Natural killer cell (primary cell): ENCODE data around the gene DNAJB7. TPM values are rescaled to one million over a fixed set of nuclear protein-coding genes. Genes with fewer than 3 reads are reported as not detected.

Source experiments
- ATAC-seq, 3 donors: fragments of 150-1000 bp in 2 of 3; fragments of 200-7000 bp in 1 of 3; cut with Tn5 transposase; 1 replicate in 1 of 3; 2 replicates in 2 of 3; pipeline ENCODE4 v1.10.0; 2021; ENCODE audit warnings: mild to moderate bottlenecking in 2 of 3, moderate library complexity in 2 of 3
- DNase-seq, 2 donors: peaks; one replicate each; pipeline versions ENCODE4 v3.0.0 to v3.0.0-alpha.2; 2013 to 2021; ENCODE audit warnings: mixed read lengths in 1 of 2
- H3K27ac ChIP-seq: one replicate; pipeline ENCODE4 v1.5.1; 2013; ENCODE audit warnings: mild to moderate bottlenecking, low read length
- H3K27me3 ChIP-seq: one replicate; pipeline ENCODE4 v1.6.1; 2013; ENCODE audit warnings: low read length; ENCODE audit not compliant: control insufficient read depth, insufficient read depth
- H3K36me3 ChIP-seq: one replicate; pipeline ENCODE4 v1.6.1; 2013; ENCODE audit warnings: low read length; ENCODE audit not compliant: control insufficient read depth, insufficient read depth
- H3K4me1 ChIP-seq: one replicate; pipeline ENCODE4 v1.6.1; 2013; ENCODE audit warnings: low read length; ENCODE audit not compliant: control insufficient read depth, insufficient read depth
- H3K4me3 ChIP-seq: one replicate; pipeline ENCODE4 v1.5.1; 2013; ENCODE audit warnings: low read length
- H3K9me3 ChIP-seq: one replicate; pipeline ENCODE4 v1.6.1; 2013; ENCODE audit warnings: low read length; ENCODE audit not compliant: control insufficient read depth, insufficient read depth
- H3K27ac Mint-ChIP-seq, 2 donors: one replicate each; pipeline ENCODE4 v1.8.0; 2022; ENCODE audit warnings: mild to moderate bottlenecking in 2 of 2, mixed read lengths in 2 of 2, moderate library complexity in 1 of 2
- H3K27me3 Mint-ChIP-seq, 2 donors: one replicate each; pipeline ENCODE4 v1.8.0; 2022; ENCODE audit warnings: low read depth in 2 of 2, mixed read lengths in 2 of 2
- H3K36me3 Mint-ChIP-seq: one replicate; pipeline ENCODE4 v1.8.0; 2022; ENCODE audit warnings: mixed read lengths
- H3K4me1 Mint-ChIP-seq, 2 donors: one replicate each; pipeline ENCODE4 v1.8.0; 2022; ENCODE audit warnings: mixed read lengths in 2 of 2
- H3K4me3 Mint-ChIP-seq: one replicate; pipeline ENCODE4 v1.8.0; 2022; ENCODE audit warnings: mild to moderate bottlenecking, moderate library complexity, mixed read lengths
- H3K9me3 Mint-ChIP-seq, 2 donors: one replicate each; pipeline ENCODE4 v1.8.0; 2022; ENCODE audit warnings: mixed read lengths in 2 of 2
- CTCF ChIP-seq: fragments of 200-600 bp; IDR thresholded peaks from one replicate; pipeline ENCODE4 v1.8.0; 2022; ENCODE audit warnings: antibody characterized with exemption
- WGBS: methylation state at CpG from one replicate; pipeline ENCODE4 v1.1.7; 2013; ENCODE audit warnings: missing lambda C conversion rate; ENCODE audit not compliant: insufficient coverage; 5-methylcytosine and 5-hydroxymethylcytosine counted together
- intact Hi-C: fragments of 100-400 bp; cut with micrococcal nuclease; formaldehyde crosslinking; loops from one replicate; pipeline ENCODE4 v1.14.2; 2022
- total RNA-seq, 4 donors: library from RNA; stranded (reverse); fragments of 120-200 nt in 1 of 4; gene quantifications; one replicate each; pipeline versions ENCODE4 v1.2.3 to v1.2.4, GENCODE V29; 2013 to 2022

The DNAJB7 gene
- total RNA-seq, 3 donors from 2014 or later (not counting 1 experiment from before 2014, with no cell fraction given): not detected

GRCh38 chr22:40894417-40894816 is 32.5 kb upstream of the DNAJB7 start:
- no peak for DNase-seq
- Histone ChIP-seq H3K36me3 (peaks cover 2% of the 10 kb centered on the region), H3K9me3 (no peaks in the 10 kb centered on the region), H3K27ac (no peak overlapping the region), H3K4me1 (no peaks in the 10 kb centered on the region), H3K4me3 (no peak overlapping the region), H3K27me3 (no peaks in the 10 kb centered on the region)
- no peak overlapping the region for H3K4me3 Mint-ChIP-seq
- no peaks in the 10 kb centered on the region for H3K9me3 Mint-ChIP-seq
- no peaks in the 10 kb centered on the region for H3K27me3 Mint-ChIP-seq
- peaks cover 5 to 7% of the 10 kb centered on the region in 2 donors for H3K4me1 Mint-ChIP-seq
- TF ChIP-seq CTCF: no peak
- no peak for ATAC-seq
- intact Hi-C loops: no loop called here
- H3K36me3 Mint-ChIP-seq: peaks cover 1% of the 10 kb centered on the region
- no peak overlapping the region for H3K27ac Mint-ChIP-seq
- 99% methylated on average over 4 of the region's 4 CpGs for WGBS

GRCh38 chr22:40890881-40891280 is 29.0 kb upstream of the DNAJB7 start:
- WGBS: 100% methylated on average over 2 of the region's 3 CpGs
- H3K27me3 Mint-ChIP-seq: no peaks in the 10 kb centered on the region
- H3K27ac Mint-ChIP-seq: no peak overlapping the region
- no peaks in the 10 kb centered on the region for H3K9me3 Mint-ChIP-seq
- DNase-seq: no peak
- Histone ChIP-seq H3K4me1 (no peaks in the 10 kb centered on the region), H3K27ac (no peak overlapping the region), H3K36me3 (peaks cover 29% of the 10 kb centered on the region), H3K9me3 (no peaks in the 10 kb centered on the region), H3K4me3 (no peak overlapping the region), H3K27me3 (no peaks in the 10 kb centered on the region)
- peaks cover 16% of the 10 kb centered on the region for H3K36me3 Mint-ChIP-seq
- TF ChIP-seq CTCF: no peak
- no peaks in the 10 kb centered on the region for H3K4me1 Mint-ChIP-seq
- ATAC-seq: no peak
- intact Hi-C loops: no loop called here
- H3K4me3 Mint-ChIP-seq: no peak overlapping the region

- DNase-seq (no peak), ATAC-seq (no peak)
- Histone ChIP-seq H3K4me1 (no peaks in the 10 kb centered on the region), H3K27ac (no peak overlapping the region), H3K36me3 (peaks cover 29% of the 10 kb centered on the region), H3K4me3 (no peak overlapping the region), H3K9me3 (no peaks in the 10 kb centered on the region), H3K27me3 (no peaks in the 10 kb centered on the region)
- H3K4me3 Mint-ChIP-seq: no peak overlapping the region
- H3K4me1 Mint-ChIP-seq: no peaks in the 10 kb centered on the region
- H3K9me3 Mint-ChIP-seq: no peaks in the 10 kb centered on the region
- peaks cover 16% of the 10 kb centered on the region for H3K36me3 Mint-ChIP-seq
- H3K27me3 Mint-ChIP-seq: no peaks in the 10 kb centered on the region
- H3K27ac Mint-ChIP-seq: no peak overlapping the region
- intact Hi-C loops: no loop called here
- TF ChIP-seq CTCF: no peak
Measured at GRCh38 chr22:40889116-40889515, 27.2 kb upstream of the DNAJB7 start.

GRCh38 chr22:40878922-40879321 is 17.0 kb upstream of the DNAJB7 start:
- Mint-ChIP-seq H3K4me1 (no peaks in the 10 kb centered on the region), H3K27me3 (no peaks in the 10 kb centered on the region), H3K4me3 (no peak overlapping the region), H3K9me3 (no peaks in the 10 kb centered on the region), H3K36me3 (no peaks in the 10 kb centered on the region), H3K27ac (no peak overlapping the region)
- Histone ChIP-seq H3K9me3 (no peaks in the 10 kb centered on the region), H3K36me3 (peaks cover 11% of the 10 kb centered on the region), H3K27ac (no peak overlapping the region), H3K4me3 (no peak overlapping the region), H3K27me3 (no peaks in the 10 kb centered on the region), H3K4me1 (no peaks in the 10 kb centered on the region)
- no peak for TF ChIP-seq CTCF
- ATAC-seq (no peak), DNase-seq (no peak)
- intact Hi-C loops: no loop called here
- WGBS: 100% methylated on average over 1 of the region's 2 CpGs
